K562 (cell line): ENCODE data around the gene RASSF7. TPM values are rescaled to one million over a fixed set of nuclear protein-coding genes. Genes with fewer than 3 reads are reported as not detected.

Source experiments
- ATAC-seq: fragments of 200-7000 bp; cut with Tn5 transposase; 3 replicates; pipeline ENCODE4 v1.9.1; 2020; ENCODE audit warnings: moderate library complexity
- BruUV-seq: library from RNA; stranded (reverse); fragments of 400-500 nt; replicated peaks from 2 replicates; lab custom pipeline; 2021; lab: Mats Ljungman, UMichigan
- CTCF ChIA-PET: fragments of 300-600 bp; formaldehyde crosslinking; extraction: SDS; loops from one replicate; lab custom pipeline; 2021; ENCODE audit warnings: low intra/inter-chr PET ratio; lab: Yijun Ruan, JAX
- POLR2A ChIA-PET: fragments of 300-600, 350-650 bp; sonication (Branson Sonifier 250); formaldehyde crosslinking; extraction: SDS; loops from one replicate; lab custom pipeline; 2021; ENCODE audit warnings: antibody characterized with exemption, inconsistent platforms; lab: Yijun Ruan, JAX
- DNase-seq, 4 experiments: peaks; one replicate each; pipeline versions ENCODE4 v3.0.0 to v3.0.0-alpha.2; 2011 to 2018; ENCODE audit warnings: low spot score in 3 of 4, mixed read lengths in 3 of 4; ENCODE audit errors: extremely low read depth in 1 of 4
- FAIRE-seq: peaks from 2 replicates; lab custom pipeline; 2011; peaks lifted over from hg19 to GRCh38; lab: Jason Lieb, UNC
- H2AFZ ChIP-seq: 2 replicates; pipeline ENCODE4 v1.6.0; 2011; ENCODE audit warnings: low read depth, low read length, control low read depth, inconsistent platforms
- H3K27ac ChIP-seq: fragments of 200-600 bp; 3 replicates; pipeline ENCODE4 v1.8.0; 2011; ENCODE audit warnings: low read depth, mild to moderate bottlenecking, control low read depth, inconsistent platforms, low read length, moderate library complexity, mixed read lengths; ENCODE audit errors: extremely low read depth
- H3K27me3 ChIP-seq, 2 experiments: fragments of 300-600 bp in 1 of 2; 2 replicates in 1 of 2; 3 replicates in 1 of 2; pipeline versions ENCODE4 v1.6.0 to v1.8.0; 2011; ENCODE audit warnings: inconsistent platforms in 2 of 2, low read length in 2 of 2, mild to moderate bottlenecking in 1 of 2, mixed read lengths in 1 of 2, moderate library complexity in 1 of 2; ENCODE audit not compliant: control insufficient read depth in 2 of 2, insufficient read depth in 2 of 2
- H3K36me3 ChIP-seq: fragments of 300-600 bp; 3 replicates; pipeline ENCODE4 v1.8.0; 2011; ENCODE audit warnings: mild to moderate bottlenecking, low read length, inconsistent platforms; ENCODE audit not compliant: control insufficient read depth, insufficient read depth
- H3K4me1 ChIP-seq, 2 experiments: fragments of 200-600 bp in 1 of 2; replicated peaks in 1 of 2; 2 replicates in 1 of 2; 3 replicates in 1 of 2; pipeline versions ENCODE4 v1.5.1 to v1.8.0; 2011; ENCODE audit warnings: inconsistent platforms in 2 of 2, low read length in 2 of 2, mild to moderate bottlenecking in 1 of 2, mixed read lengths in 1 of 2, moderate library complexity in 1 of 2; ENCODE audit not compliant: control insufficient read depth in 2 of 2, insufficient read depth in 2 of 2
- H3K4me2 ChIP-seq: 2 replicates; pipeline ENCODE4 v1.6.1; 2011; ENCODE audit warnings: low read length, control low read depth, inconsistent platforms, mixed read lengths; ENCODE audit not compliant: insufficient read depth
- H3K4me3 ChIP-seq: fragments of 200-600 bp; sonication (generic), shearing (Covaris generic); 2 replicates; pipeline ENCODE4 v1.5.1; 2016; ENCODE audit warnings: control low read depth, inconsistent platforms
- H3K79me2 ChIP-seq: fragments of 200-600 bp; 3 replicates; pipeline ENCODE4 v1.8.0; 2011; ENCODE audit warnings: low read length, inconsistent platforms; ENCODE audit not compliant: control insufficient read depth, insufficient read depth
- H3K9ac ChIP-seq, 2 experiments: 2 replicates each; pipeline versions ENCODE4 v1.6.0 to v1.6.1; 2011; ENCODE audit warnings: low read depth in 2 of 2, low read length in 2 of 2, control low read depth in 1 of 2, inconsistent platforms in 1 of 2, mild to moderate bottlenecking in 1 of 2, mixed read lengths in 1 of 2; ENCODE audit not compliant: insufficient read depth in 1 of 2
- H3K9me1 ChIP-seq: one replicate; pipeline ENCODE4 v1.6.0; 2011; ENCODE audit warnings: inconsistent platforms, mild to moderate bottlenecking, low read length, moderate library complexity; ENCODE audit not compliant: control insufficient read depth, insufficient read depth
- H3K9me3 ChIP-seq: replicated peaks from 2 replicates; pipeline ENCODE4 v1.5.1; 2011; ENCODE audit warnings: low read depth, low read length, inconsistent platforms; ENCODE audit not compliant: control insufficient read depth, insufficient read depth
- H4K20me1 ChIP-seq: replicated peaks from 2 replicates; pipeline ENCODE4 v1.6.1; 2011; ENCODE audit warnings: low read length, inconsistent platforms, mixed read lengths; ENCODE audit not compliant: control insufficient read depth, insufficient read depth
- BCLAF1 ChIP-seq, 2 experiments: fragments of 450-650 bp in 1 of 2; IDR thresholded peaks; 2 replicates each; pipeline ENCODE4 v1.6.1; 2011 to 2017; ENCODE audit warnings: low read depth in 2 of 2, antibody characterized with exemption in 1 of 2, borderline replicate concordance in 1 of 2, low read length in 1 of 2, mild to moderate bottlenecking in 1 of 2, mixed read lengths in 1 of 2; ENCODE audit not compliant: control insufficient read depth in 1 of 2
- CTCF ChIP-seq, 3 experiments: IDR thresholded peaks in 2 of 3; conservative IDR thresholded peaks in 1 of 3; 2 replicates each; pipeline ENCODE4 v1.5.1; 2011 to 2012; ENCODE audit warnings: low read length in 3 of 3, mild to moderate bottlenecking in 3 of 3, control low read depth in 2 of 3, improper control_type of control experiment in 1 of 3, inconsistent platforms in 1 of 3, low read depth in 1 of 3, mixed read lengths in 1 of 3, moderate library complexity in 1 of 3; ENCODE audit not compliant: insufficient read depth in 2 of 3
- HIVEP1 ChIP-seq: fragments of 250-450 bp; sonication (Bioruptor Pico); IDR thresholded peaks from 2 replicates; pipeline ENCODE4 v1.4.0; 2020; ENCODE audit warnings: mild to moderate bottlenecking
- IRF9 ChIP-seq: fragments of 450-650 bp; IDR thresholded peaks from 2 replicates; pipeline ENCODE4 v1.6.1; 2016; ENCODE audit warnings: missing biosample characterization, missing genetic modification characterization
- NR0B1 ChIP-seq: fragments of 450-650 bp; IDR thresholded peaks from one replicate; pipeline ENCODE4 v1.6.1; 2018; ENCODE audit warnings: mild to moderate bottlenecking, moderate library complexity; ENCODE audit not compliant: partially characterized antibody
- POLR2G ChIP-seq: fragments of 200-400 bp; formaldehyde crosslinking; IDR thresholded peaks from 2 replicates; pipeline ENCODE4 v1.6.1; 2017; ENCODE audit warnings: low read depth, mild to moderate bottlenecking, antibody characterized with exemption, low read length, moderate library complexity
- RBM15 ChIP-seq: fragments of 200-400 bp; formaldehyde crosslinking; IDR thresholded peaks from 2 replicates; pipeline ENCODE4 v1.6.1; 2018; ENCODE audit warnings: mild to moderate bottlenecking, low read length, moderate library complexity; ENCODE audit not compliant: insufficient read depth
- WGBS: fragments of 100-300 bp; shearing (Covaris generic); methylation state at CpG from one replicate; pipeline ENCODE4 v1.1.6; 2016; ENCODE audit warnings: low coverage, mixed read lengths; ENCODE audit not compliant: insufficient coverage; ENCODE audit errors: missing lambda C conversion rate; 5-methylcytosine and 5-hydroxymethylcytosine counted together
- in situ Hi-C: fragments of 300-500 bp; cut with MboI; formaldehyde crosslinking; loops from 4 replicates; pipeline ENCODE4 v1.15.0; 2018; ENCODE audit warnings: inconsistent platforms, mixed read lengths
- intact Hi-C: fragments of 100-400 bp; cut with micrococcal nuclease; formaldehyde crosslinking; loops from 2 replicates; pipeline ENCODE4 v1.14.2; 2022
- polyA plus RNA-seq, 8 experiments: library from polyadenylated mRNA; depleted of rRNA in 4 of 8; stranded (reverse) in 5 of 8; unstranded in 3 of 8; fragments of >200 nt; fragmentation: Nextera tagmentation in 2 of 8; fragmentation: Illumina TruSeq in 1 of 8; extraction: Ambion mirVana in 2 of 8; extraction: Trizol in 1 of 8; gene quantifications; 2 replicates each; pipeline versions ENCODE4 v1.2.1 to v1.2.3, GENCODE V29; 2011 to 2014; ENCODE audit warnings: inconsistent platforms in 1 of 8, missing spikeins in 1 of 8
- total RNA-seq, 7 experiments: library from RNA; depleted of rRNA in 6 of 7; stranded (reverse); fragments of >200 nt in 6 of 7; fragmentation: Illumina TruSeq in 2 of 7; extraction: Trizol in 2 of 7; gene quantifications; 2 replicates each; pipeline versions ENCODE4 v1.2.1 to v1.2.3, GENCODE V29; 2011 to 2021; ENCODE audit warnings: low replicate concordance in 1 of 7

Gene RASSF7
- total and polyA plus RNA-seq, 9 of the 15 experiments (the other 6 are each of a cell fraction or from before 2014, with no cell fraction given), result 0.41 to 45.2 (median 18.6) TPM

GRCh38 chr11:596374-596773 lies 35.6 kb downstream of the RASSF7 start (continued):
- TF ChIP-seq IRF9 (tag) (no peak), HIVEP1 (CRISPR knock-in tag) (no peak), RBM15 (no peak), BCLAF1 (IDR thresholded peaks at IDR 0.05; ENCODE audit: borderline replicate concordance in 1 of 2, control insufficient read depth in 1 of 2, low read depth in 2 of 2, low read length in 1 of 2) (no peak)

GRCh38 chr11:597166-597725 lies 36.5 kb downstream of the RASSF7 start:
- DNase-seq (peak in 1 of 4 experiments; percentile 47), ATAC-seq (peak; percentile 88), FAIRE-seq (no peak)
- no TSS peak for BruUV-seq
- in situ Hi-C loops, result no loop called here
- H3K27me3 ChIP-seq, result no peaks in the 10 kb centered on the region
- H3K9me1 ChIP-seq, result no peaks in the 10 kb centered on the region
- 95% methylated on average over 17 of the region's 29 CpGs for WGBS
- CTCF ChIA-PET, result no interaction called here
- no peaks in the 10 kb centered on the region; the same call in 1 of the 3 replicates for H3K79me2 ChIP-seq
- peaks cover 0 to 17% of the 10 kb centered on the region in 2 experiments; a peak in 1 of 5 replicates for H3K4me1 ChIP-seq
- peak overlapping the region in 1 of 2 experiments; percentile 48; a peak in 1 of 4 replicates for H3K9ac ChIP-seq
- no peak overlapping the region for H3K4me3 ChIP-seq
- H4K20me1 ChIP-seq, result no peaks in the 10 kb centered on the region
- H3K27ac ChIP-seq, result no peak overlapping the region
- H3K36me3 ChIP-seq, result peaks cover 90% of the 10 kb centered on the region
- intact Hi-C loops, result no loop called here
- H2AFZ ChIP-seq, result no peak overlapping the region
- H3K4me2 ChIP-seq, result no peak overlapping the region
- no peak for TF ChIP-seq NR0B1
- TF ChIP-seq CTCF (IDR thresholded peaks at IDR 0.05 in 2 of 3, conservative IDR thresholded peaks at IDR 0.05 in 1 of 3; ENCODE audit: insufficient read depth in 2 of 3, low read depth in 1 of 3, low read length in 3 of 3), result peak; percentile 16 to 46 (median 29); a peak in 4 of 6 replicates
- peak; percentile 48; the same call in 1 of the 2 replicates for TF ChIP-seq POLR2G
- TF ChIP-seq, all 486 proteins: peak for 2
- H3K9me3 ChIP-seq, result no peaks in the 10 kb centered on the region
- POLR2A ChIA-PET, result interaction anchor here (1.7 kb wide), 1 partner anchor 9 kb away, joined by 4 read pairs; no protein-coding TSS in a partner anchor
